ENCODE results near the gene GALNS. TPM values are rescaled to one million over a fixed set of nuclear protein-coding genes. Genes with fewer than 3 reads are reported as not detected.
A peak's percentile ranks its signal among the peaks of the same experiment; 100 is the strongest.

Gene GALNS
- total and polyA plus RNA-seq, 2 of the 13 experiments (the other 11 are each of a cell fraction or from before 2014, with no cell fraction given), result 9.2 to 9.8 TPM

DNA sequence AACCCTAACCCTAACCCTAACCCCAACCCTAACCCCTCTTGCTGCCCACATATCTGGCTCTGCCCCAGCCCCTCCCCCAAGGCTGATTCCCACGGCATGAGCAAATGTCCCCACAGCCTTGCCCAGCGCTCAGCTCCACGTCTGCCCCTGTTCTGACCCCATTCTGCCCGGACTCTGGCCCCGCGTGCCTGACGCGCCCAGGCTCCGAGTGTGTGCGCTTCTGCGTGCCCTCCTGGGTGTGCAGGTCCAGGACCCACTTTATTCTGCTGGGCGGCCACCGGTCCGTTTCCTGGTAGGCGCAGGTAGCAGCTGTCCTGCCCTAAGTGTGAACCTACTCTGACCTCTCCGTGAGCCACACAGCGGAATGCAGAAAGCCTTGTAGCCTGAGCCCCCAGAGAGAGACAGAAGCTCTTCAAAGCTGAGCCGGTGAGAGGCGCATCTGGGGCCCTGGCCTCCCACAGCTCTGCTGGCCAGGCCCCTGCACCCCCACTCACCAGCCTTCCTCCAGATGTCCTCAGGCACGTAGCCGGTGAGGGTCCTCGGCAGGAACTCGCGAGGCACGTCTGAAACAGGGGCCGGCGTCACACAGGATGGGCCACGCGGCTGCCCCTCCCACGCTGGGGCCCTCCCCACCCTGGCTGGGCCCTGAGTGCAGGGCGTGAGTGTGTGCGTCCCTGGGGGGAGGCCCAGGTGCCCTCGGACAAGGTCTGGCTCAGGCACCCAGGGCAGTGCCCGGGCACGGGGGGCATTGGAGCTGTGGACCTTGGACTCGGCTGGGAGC lies 23.7 kb upstream of the GALNS start (continued):
- no peak for TF ChIP-seq FLYWCH1 (CRISPR knock-in tag; IDR thresholded peaks at IDR 0.05)

DNA sequence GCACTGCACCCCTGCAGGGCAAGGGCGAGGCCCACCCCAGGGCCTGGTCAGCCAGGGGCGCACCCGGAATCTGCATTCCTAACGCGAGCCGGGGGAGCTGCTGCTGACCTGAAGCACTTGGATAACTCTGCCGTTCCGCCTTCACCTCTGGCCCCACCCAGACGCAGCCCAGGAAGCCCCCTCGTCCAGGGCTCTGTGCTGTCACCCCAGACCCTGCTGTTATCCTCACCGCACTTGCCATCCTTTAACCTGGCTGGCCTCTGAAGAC lies 23.0 kb upstream of the GALNS start:
- ATAC-seq, result no peak
- Histone ChIP-seq H2AFZ (ENCODE audit: low read length) (no peak overlapping the region), H3K27ac (ENCODE audit: extremely low read length, insufficient read depth, low read length) (no peak overlapping the region), H3K4me2 (ENCODE audit: low read depth, low read length) (no peak overlapping the region), H3K27me3 (ENCODE audit: control insufficient read depth in 1 of 2, insufficient read depth in 2 of 2, low read length in 2 of 2) (peaks cover 38 to 96% of the 10 kb centered on the region in 2 experiments; a peak in 4 of 5 replicates), H3K36me3 (replicated peaks in 1 of 2; ENCODE audit: control insufficient read depth in 1 of 2, insufficient read depth in 2 of 2, low read length in 2 of 2) (no peaks in the 10 kb centered on the region), H3K4me1 (ENCODE audit: insufficient read depth, low read length) (peaks cover 24% of the 10 kb centered on the region), H4K20me1 (ENCODE audit: insufficient read depth, low read length) (peaks cover 3% of the 10 kb centered on the region; the same call in 1 of the 2 replicates), H3K9ac (ENCODE audit: insufficient read depth, low read depth, low read length) (no peak overlapping the region), H3K4me3 (replicated peaks in 1 of 3; ENCODE audit: insufficient read depth in 1 of 3, low read depth in 2 of 3, low read length in 3 of 3) (no peak overlapping the region), H3K79me2 (ENCODE audit: insufficient read depth, low read length) (no peaks in the 10 kb centered on the region), H3K9me3 (ENCODE audit: low read length) (no peaks in the 10 kb centered on the region)
- ChIA-PET POLR2A (no interaction called here), CTCF (ENCODE audit: low intra/inter-chr PET ratio, low total read pairs) (no interaction called here)
- TF ChIP-seq, protein P1, sequence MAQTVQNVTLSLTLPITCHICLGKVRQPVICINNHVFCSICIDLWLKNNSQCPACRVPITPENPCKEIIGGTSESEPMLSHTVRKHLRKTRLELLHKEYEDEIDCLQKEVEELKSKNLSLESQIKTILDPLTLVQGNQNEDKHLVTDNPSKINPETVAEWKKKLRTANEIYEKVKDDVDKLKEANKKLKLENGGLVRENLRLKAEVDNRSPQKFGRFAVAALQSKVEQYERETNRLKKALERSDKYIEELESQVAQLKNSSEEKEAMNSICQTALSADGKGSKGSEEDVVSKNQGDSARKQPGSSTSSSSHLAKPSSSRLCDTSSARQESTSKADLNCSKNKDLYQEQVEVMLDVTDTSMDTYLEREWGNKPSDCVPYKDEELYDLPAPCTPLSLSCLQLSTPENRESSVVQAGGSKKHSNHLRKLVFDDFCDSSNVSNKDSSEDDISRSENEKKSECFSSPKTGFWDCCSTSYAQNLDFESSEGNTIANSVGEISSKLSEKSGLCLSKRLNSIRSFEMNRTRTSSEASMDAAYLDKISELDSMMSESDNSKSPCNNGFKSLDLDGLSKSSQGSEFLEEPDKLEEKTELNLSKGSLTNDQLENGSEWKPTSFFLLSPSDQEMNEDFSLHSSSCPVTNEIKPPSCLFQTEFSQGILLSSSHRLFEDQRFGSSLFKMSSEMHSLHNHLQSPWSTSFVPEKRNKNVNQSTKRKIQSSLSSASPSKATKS (CRISPR knock-in tag; IDR thresholded peaks at IDR 0.05), result no peak
- TF ChIP-seq, protein P2, sequence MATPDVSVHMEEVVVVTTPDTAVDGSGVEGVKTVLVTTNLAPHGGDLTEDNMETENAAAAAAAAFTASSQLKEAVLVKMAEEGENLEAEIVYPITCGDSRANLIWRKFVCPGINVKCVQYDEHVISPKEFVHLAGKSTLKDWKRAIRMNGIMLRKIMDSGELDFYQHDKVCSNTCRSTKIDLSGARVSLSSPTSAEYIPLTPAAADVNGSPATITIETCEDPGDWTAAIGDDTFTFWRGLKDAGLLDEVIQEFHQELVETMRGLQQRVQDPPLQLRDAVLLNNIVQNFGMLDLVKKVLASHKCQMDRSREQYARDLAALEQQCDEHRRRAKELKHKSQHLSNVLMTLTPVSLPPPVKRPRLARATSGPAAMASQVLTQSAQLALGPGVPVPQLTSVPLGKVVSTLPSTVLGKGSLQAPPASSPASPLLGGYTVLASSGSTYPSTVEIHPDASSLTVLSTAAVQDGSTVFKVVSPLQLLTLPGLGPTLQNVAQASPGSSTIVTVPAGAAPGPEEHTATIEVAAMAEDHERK (CRISPR knock-in tag; IDR thresholded peaks at IDR 0.05; ENCODE audit: low read depth), result no peak
- TF ChIP-seq, protein P3, sequence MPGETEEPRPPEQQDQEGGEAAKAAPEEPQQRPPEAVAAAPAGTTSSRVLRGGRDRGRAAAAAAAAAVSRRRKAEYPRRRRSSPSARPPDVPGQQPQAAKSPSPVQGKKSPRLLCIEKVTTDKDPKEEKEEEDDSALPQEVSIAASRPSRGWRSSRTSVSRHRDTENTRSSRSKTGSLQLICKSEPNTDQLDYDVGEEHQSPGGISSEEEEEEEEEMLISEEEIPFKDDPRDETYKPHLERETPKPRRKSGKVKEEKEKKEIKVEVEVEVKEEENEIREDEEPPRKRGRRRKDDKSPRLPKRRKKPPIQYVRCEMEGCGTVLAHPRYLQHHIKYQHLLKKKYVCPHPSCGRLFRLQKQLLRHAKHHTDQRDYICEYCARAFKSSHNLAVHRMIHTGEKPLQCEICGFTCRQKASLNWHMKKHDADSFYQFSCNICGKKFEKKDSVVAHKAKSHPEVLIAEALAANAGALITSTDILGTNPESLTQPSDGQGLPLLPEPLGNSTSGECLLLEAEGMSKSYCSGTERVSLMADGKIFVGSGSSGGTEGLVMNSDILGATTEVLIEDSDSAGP (CRISPR knock-in tag; IDR thresholded peaks at IDR 0.05; ENCODE audit: borderline replicate concordance), result 0 out of 2 replicates have a peak, but pooled peaks have one; percentile 19
- TF ChIP-seq KDM4B (CRISPR knock-in tag; IDR thresholded peaks at IDR 0.05), result no peak
- no peak for TF ChIP-seq CENPT (CRISPR knock-in tag; IDR thresholded peaks at IDR 0.05; ENCODE audit: low read depth)
- TF ChIP-seq POLR2A (IDR thresholded peaks at IDR 0.05; ENCODE audit: insufficient read depth in 1 of 2, low read depth in 2 of 2, low read length in 2 of 2), result no peak
- no peak for TF ChIP-seq ZNF570 (CRISPR knock-in tag; IDR thresholded peaks at IDR 0.05; ENCODE audit: borderline replicate concordance)
- no TSS peak for BruUV-seq (replicated peaks)
- 27% methylated on average over 8 of the region's 11 CpGs for WGBS (ENCODE audit: low lambda C conversion rate)
- no peak for FAIRE-seq
- in situ Hi-C loops (cut with HindIII; ENCODE audit: extremely low pct_ligation_motif_present, low pct_unique_long_range_greater_than_20kb), result no loop called here
- no peak for DNase-seq (ENCODE audit: low spot score)
- intact Hi-C loops (cut with micrococcal nuclease; ENCODE audit: unreplicated experiment), result no loop called here
